Testis (tissue), 3 donors: ENCODE data around the gene MTERF4. TPM values are rescaled to one million over a fixed set of nuclear protein-coding genes. Genes with fewer than 3 reads are reported as not detected.
A peak's percentile ranks its signal among the peaks of the same experiment; 100 is the strongest.

Experiments
- DNase-seq: peaks from one replicate; pipeline ENCODE4 v3.0.0-alpha.2; 2019
- H3K27ac ChIP-seq, 2 donors: fragments of 200-600 bp; sonication (generic); one replicate each; pipeline ENCODE4 v1.5.1; 2019
- H3K27me3 ChIP-seq: fragments of 200-600 bp; sonication (generic); one replicate; pipeline ENCODE4 v1.5.1; 2019
- H3K36me3 ChIP-seq: fragments of 200-600 bp; sonication (generic); one replicate; pipeline ENCODE4 v1.5.1; 2017; ENCODE audit warnings: low read depth; ENCODE audit errors: missing control alignments
- H3K4me1 ChIP-seq: fragments of 200-600 bp; sonication (generic); one replicate; pipeline ENCODE4 v1.5.1; 2019
- H3K4me3 ChIP-seq, 2 donors: fragments of 200-600 bp; sonication (generic); one replicate each; pipeline ENCODE4 v1.5.1; 2017 to 2019
- H3K9me3 ChIP-seq: fragments of 200-600 bp; sonication (generic); one replicate; pipeline ENCODE4 v1.5.1; 2017
- POLR2A ChIP-seq: fragments of 450-650 bp; IDR thresholded peaks from one replicate; pipeline ENCODE4 v1.6.1; 2017; ENCODE audit warnings: antibody characterized with exemption, mild to moderate bottlenecking, moderate library complexity
- WGBS, 2 donors: methylation state at CpG; one replicate each; pipeline ENCODE4 v1.1.5; 2018; 5-methylcytosine and 5-hydroxymethylcytosine counted together
- intact Hi-C: fragments of 100-400 bp; cut with DNase I; formaldehyde crosslinking; loops from one replicate; pipeline ENCODE4 v1.15.1; 2023; ENCODE audit warnings: low total_unique reads
- polyA plus RNA-seq: library from polyadenylated mRNA; stranded (reverse); fragments of 350-450 nt; fragmentation: Illumina TruSeq; extraction: RNeasy Lipid Tissue Mini Kit (QIAGEN cat#74804); gene quantifications from one replicate; pipeline ENCODE4 v1.2.3, GENCODE V29; 2014; ENCODE audit warnings: low read depth, low replicate concordance; ENCODE audit not compliant: insufficient read depth
- total RNA-seq, 2 donors: library from RNA; depleted of rRNA; stranded (reverse); fragments of >200 nt; gene quantifications; one replicate each; pipeline ENCODE4 v1.2.3, GENCODE V29; 2016
- TF ChIP-seq, protein P1 (sequence below), 3 experiments: fragments of 450-650 bp in 2 of 3; fragments of 200-600 bp in 1 of 3; sonication (generic) in 1 of 3; IDR thresholded peaks; one replicate each; pipeline ENCODE4 v1.5.1; 2016 to 2019; ENCODE audit warnings: antibody characterized with exemption in 3 of 3, mild to moderate bottlenecking in 2 of 3, moderate library complexity in 1 of 3

Gene MTERF4
- total and polyA plus RNA-seq, 3 donors from 2014 or later: 26.4 to 40.6 (median 37.3) TPM

DNA sequence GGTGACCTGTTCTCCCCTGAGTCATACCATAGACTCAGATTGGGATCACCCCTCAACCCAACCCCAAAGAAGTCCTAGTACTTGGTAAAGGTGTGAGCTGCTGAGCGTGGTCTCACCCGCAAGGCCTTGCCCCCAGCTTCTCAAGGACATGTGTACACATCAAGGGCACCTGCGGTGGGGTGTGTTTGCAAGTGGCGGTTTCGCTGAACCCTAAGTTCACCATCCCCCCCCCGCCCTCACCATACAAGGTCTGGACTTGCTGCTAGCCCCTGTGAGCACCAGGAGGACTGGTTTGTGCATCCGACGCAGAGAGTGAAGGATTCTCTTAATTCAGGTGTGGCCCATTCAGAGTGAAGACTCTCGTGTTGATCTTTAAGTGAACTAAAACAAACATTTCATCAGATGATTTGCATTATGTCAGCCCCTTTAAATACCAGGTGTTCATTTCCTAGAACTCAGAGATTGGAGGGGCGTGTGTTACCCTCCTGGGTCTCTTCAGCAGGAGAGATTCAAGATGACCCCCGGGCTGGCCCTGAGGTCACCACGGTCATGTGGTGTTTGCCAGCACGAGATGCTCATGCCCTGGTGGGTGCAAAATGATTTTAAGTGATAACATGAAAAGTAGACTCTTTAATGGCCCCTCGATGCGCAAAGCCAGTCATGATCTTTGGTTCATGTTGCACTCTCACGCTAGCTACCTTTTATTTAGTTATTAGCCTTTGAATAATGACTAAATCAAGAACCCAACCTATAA lies 27.8 kb downstream of the MTERF4 start:
- intact Hi-C loops: no loop called here
- Histone ChIP-seq H3K27me3 (no peaks in the 10 kb centered on the region), H3K36me3 (no peaks in the 10 kb centered on the region), H3K9me3 (no peaks in the 10 kb centered on the region), H3K27ac (no peak overlapping the region), H3K4me3 (no peak overlapping the region), H3K4me1 (no peaks in the 10 kb centered on the region)
- no peak for TF ChIP-seq POLR2A
- TF ChIP-seq, protein P1, sequence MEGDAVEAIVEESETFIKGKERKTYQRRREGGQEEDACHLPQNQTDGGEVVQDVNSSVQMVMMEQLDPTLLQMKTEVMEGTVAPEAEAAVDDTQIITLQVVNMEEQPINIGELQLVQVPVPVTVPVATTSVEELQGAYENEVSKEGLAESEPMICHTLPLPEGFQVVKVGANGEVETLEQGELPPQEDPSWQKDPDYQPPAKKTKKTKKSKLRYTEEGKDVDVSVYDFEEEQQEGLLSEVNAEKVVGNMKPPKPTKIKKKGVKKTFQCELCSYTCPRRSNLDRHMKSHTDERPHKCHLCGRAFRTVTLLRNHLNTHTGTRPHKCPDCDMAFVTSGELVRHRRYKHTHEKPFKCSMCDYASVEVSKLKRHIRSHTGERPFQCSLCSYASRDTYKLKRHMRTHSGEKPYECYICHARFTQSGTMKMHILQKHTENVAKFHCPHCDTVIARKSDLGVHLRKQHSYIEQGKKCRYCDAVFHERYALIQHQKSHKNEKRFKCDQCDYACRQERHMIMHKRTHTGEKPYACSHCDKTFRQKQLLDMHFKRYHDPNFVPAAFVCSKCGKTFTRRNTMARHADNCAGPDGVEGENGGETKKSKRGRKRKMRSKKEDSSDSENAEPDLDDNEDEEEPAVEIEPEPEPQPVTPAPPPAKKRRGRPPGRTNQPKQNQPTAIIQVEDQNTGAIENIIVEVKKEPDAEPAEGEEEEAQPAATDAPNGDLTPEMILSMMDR (IDR thresholded peaks at IDR 0.05): no peak
- DNase-seq: peak; percentile 9
- WGBS, 2 donors: 90 to 95% methylated on average over 13 to 16 of the region's 16 CpGs

GRCh38 chr2:241073166-241074064 lies 28.7 kb downstream of the MTERF4 start:
- TF ChIP-seq, protein P1 (IDR thresholded peaks at IDR 0.05): no peak
- no peak for TF ChIP-seq POLR2A
- no peaks in the 10 kb centered on the region for H3K9me3 ChIP-seq
- DNase-seq: peak; percentile 11
- no peaks in the 10 kb centered on the region for H3K27me3 ChIP-seq
- WGBS, 2 donors: 87 to 94% methylated on average over 9 to 25 of the region's 25 CpGs
- intact Hi-C loops: no loop called here
- H3K4me1 ChIP-seq: no peaks in the 10 kb centered on the region
- no peak overlapping the region for H3K4me3 ChIP-seq
- no peaks in the 10 kb centered on the region for H3K36me3 ChIP-seq
- H3K27ac ChIP-seq: no peak overlapping the region

DNA sequence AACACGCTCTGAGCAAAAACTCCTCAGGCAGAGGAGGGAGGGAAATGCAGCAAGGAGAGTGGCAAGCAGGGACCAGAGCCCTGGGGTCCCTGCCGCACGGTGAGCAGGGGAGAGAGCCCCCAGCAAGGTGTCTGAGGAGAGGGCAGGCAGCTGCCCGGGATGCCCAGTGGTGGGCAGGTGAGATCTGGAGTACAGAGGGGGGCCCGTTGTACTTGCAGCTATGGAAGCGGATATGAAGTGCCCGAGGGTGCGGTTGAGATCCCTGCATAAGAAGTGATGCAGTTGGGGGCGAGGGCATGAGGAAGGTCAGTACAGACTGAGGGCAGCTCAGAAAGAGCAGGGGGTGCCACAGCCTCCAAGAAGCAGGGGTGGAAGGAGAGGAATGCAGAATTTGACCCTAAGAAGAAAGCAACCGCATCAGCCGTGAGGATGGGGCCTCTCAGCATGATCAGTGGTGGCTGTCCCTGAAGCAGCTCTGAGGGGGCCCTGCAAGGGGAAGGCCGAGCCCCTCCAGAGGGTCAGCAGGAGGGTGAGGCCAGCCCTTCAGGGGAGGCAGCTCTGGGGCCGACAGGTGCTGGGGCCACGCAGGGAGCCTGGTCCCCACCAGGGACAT lies 29.4 kb downstream of the MTERF4 start:
- WGBS, 2 donors: 86 to 91% methylated on average over 14 of the region's 14 CpGs
- TF ChIP-seq, protein P1 (IDR thresholded peaks at IDR 0.05): no peak
- TF ChIP-seq POLR2A: no peak
- no peak overlapping the region for H3K4me3 ChIP-seq
- peak; percentile 7 for DNase-seq
- no peak overlapping the region for H3K27ac ChIP-seq
- intact Hi-C loops: no loop called here
- H3K27me3 ChIP-seq: no peaks in the 10 kb centered on the region
- H3K36me3 ChIP-seq: no peaks in the 10 kb centered on the region
- H3K4me1 ChIP-seq: no peaks in the 10 kb centered on the region
- H3K9me3 ChIP-seq: no peaks in the 10 kb centered on the region

GRCh38 chr2:241072151-241072550 lies 29.9 kb downstream of the MTERF4 start:
- no peaks in the 10 kb centered on the region for H3K36me3 ChIP-seq
- TF ChIP-seq, protein P1 (IDR thresholded peaks at IDR 0.05): no peak
- no peak for TF ChIP-seq POLR2A
- intact Hi-C loops: no loop called here
- H3K9me3 ChIP-seq: no peaks in the 10 kb centered on the region
- no peak overlapping the region for H3K27ac ChIP-seq
- 93 to 100% methylated on average over 2 to 9 of the region's 9 CpGs for WGBS, 2 donors
- DNase-seq: peak; percentile 9
- H3K27me3 ChIP-seq: no peaks in the 10 kb centered on the region
- no peaks in the 10 kb centered on the region for H3K4me1 ChIP-seq
- H3K4me3 ChIP-seq: no peak overlapping the region
